ENCODE data around the gene BST2.

DNA sequence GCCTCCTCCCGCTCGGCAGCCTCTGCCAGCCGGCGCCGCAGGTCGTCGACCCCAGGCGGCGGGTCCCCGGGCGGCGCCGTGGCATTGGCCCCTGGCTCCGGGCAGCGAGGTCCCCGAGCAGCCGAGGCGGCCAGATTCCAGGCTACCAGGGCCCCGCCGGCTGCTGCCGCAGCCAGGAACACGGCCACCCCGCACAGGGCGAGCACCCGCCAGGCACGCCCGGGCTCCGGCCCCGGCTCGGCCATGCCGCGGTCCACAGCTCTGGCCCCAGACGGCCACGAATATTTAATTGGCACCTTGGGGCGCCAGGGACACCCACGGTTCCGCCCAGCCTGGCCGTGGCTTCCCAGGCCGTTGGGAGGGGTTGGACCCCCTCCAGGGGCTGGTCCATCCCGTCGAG is 11.5 kb downstream of the BST2 start, which contains the start of gene CCDC194:
- TF ChIP-seq POLR2A (IDR thresholded peaks at IDR 0.05) = no peak
- TF ChIP-seq, protein P1, sequence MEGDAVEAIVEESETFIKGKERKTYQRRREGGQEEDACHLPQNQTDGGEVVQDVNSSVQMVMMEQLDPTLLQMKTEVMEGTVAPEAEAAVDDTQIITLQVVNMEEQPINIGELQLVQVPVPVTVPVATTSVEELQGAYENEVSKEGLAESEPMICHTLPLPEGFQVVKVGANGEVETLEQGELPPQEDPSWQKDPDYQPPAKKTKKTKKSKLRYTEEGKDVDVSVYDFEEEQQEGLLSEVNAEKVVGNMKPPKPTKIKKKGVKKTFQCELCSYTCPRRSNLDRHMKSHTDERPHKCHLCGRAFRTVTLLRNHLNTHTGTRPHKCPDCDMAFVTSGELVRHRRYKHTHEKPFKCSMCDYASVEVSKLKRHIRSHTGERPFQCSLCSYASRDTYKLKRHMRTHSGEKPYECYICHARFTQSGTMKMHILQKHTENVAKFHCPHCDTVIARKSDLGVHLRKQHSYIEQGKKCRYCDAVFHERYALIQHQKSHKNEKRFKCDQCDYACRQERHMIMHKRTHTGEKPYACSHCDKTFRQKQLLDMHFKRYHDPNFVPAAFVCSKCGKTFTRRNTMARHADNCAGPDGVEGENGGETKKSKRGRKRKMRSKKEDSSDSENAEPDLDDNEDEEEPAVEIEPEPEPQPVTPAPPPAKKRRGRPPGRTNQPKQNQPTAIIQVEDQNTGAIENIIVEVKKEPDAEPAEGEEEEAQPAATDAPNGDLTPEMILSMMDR (IDR thresholded peaks at IDR 0.05) = no peak

Data from prostate gland (tissue), 2 donors.